Subcutaneous adipose tissue (tissue), 4 donors: ENCODE data around the gene IL12RB2. TPM values are rescaled to one million over a fixed set of nuclear protein-coding genes. Genes with fewer than 3 reads are reported as not detected.

Experiments used
- total RNA-seq, 4 donors: library from RNA; depleted of rRNA; stranded (reverse); fragments of >200 nt; gene quantifications; one replicate each; pipeline ENCODE4 v1.1.0, GENCODE V29; 2016
- TF ChIP-seq, protein P1 (sequence below): fragments of 450-650 bp; IDR thresholded peaks from one replicate; pipeline ENCODE4 v1.5.1; 2016; ENCODE audit warnings: low read depth, mild to moderate bottlenecking, control low read depth, antibody characterized with exemption, moderate library complexity

IL12RB2 gene
- total RNA-seq, 4 donors from 2014 or later = 2.2 to 3.6 (median 3.1) TPM

DNA sequence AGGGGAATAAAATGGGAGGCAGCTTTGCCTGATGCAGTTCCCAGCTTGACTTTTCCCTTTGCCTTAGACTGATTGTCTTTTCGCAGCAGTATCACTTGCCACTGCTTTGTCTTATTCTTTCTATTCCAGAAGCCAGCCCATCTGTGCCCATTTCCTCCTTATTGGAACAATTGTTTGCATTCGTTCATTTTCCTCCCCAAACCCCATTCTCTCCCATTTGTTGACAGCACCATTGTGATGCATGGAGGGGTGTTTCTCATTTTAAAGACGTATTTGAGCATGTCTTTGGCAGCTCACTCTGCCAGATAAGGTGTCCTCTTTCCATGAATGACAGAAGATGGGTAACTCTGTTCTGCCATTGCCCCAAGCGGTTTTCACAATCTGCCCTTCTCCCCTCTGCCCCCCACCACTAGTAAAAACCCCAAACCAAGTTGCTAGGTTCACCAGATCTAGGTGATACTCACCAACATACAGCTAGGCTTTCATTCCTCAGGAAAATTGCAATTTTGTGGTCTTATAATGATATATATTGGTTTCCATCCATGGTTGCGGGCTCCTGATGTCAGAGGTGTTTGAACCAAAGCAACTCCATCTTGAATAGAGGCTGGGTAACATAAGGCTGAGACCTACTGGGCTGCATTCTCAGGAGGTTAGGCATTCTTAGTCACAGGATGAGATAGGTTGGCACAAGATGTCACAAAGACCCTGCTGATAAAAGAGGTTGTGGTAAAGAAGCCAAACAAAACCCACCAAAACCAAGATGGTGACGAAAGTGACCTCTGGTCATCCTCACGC is 91.7 kb downstream of the IL12RB2 start:
- TF ChIP-seq, protein P1, sequence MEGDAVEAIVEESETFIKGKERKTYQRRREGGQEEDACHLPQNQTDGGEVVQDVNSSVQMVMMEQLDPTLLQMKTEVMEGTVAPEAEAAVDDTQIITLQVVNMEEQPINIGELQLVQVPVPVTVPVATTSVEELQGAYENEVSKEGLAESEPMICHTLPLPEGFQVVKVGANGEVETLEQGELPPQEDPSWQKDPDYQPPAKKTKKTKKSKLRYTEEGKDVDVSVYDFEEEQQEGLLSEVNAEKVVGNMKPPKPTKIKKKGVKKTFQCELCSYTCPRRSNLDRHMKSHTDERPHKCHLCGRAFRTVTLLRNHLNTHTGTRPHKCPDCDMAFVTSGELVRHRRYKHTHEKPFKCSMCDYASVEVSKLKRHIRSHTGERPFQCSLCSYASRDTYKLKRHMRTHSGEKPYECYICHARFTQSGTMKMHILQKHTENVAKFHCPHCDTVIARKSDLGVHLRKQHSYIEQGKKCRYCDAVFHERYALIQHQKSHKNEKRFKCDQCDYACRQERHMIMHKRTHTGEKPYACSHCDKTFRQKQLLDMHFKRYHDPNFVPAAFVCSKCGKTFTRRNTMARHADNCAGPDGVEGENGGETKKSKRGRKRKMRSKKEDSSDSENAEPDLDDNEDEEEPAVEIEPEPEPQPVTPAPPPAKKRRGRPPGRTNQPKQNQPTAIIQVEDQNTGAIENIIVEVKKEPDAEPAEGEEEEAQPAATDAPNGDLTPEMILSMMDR = no peak

DNA sequence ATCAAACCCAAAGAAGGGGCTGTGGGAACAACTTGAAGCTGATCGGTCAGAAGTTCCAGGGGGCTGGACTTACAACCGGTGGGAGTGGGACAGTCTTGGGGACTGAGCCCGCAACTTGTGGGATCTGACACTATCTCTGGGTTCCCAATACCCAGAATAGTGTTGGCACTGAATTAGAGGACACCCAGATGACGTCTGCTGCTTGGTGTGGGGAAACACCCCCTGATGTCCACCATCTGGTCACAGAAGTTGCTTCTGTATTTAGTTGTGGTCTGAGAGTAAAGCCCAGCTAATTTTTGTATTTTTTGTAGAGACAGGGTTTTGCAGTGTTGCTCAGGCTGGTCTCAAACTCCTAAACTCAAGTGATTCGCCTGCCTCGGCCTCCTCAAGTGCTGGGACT is 93.8 kb downstream of the IL12RB2 start:
- TF ChIP-seq, protein P1 = no peak

DNA sequence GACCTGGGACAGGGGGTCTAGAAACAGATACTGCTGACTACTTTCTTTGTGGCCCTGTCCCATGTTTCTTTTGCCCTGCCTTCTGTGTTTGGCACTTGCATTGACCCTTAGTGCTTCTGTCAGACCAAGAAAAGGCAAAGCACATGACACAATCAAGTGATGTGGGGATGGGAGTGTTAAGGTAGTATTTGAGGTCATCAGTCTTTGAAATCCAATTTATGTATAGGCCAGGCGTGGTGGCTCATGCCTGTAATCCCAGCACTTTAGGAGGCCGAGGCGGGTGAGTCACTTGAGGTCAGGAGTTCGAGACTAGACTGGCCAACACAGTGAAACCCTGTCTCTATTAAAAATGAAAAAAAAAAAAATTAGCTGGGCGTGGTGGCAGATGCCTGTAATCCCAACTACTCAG is 96.5 kb downstream of the IL12RB2 start:
- TF ChIP-seq, protein P1 = no peak

DNA sequence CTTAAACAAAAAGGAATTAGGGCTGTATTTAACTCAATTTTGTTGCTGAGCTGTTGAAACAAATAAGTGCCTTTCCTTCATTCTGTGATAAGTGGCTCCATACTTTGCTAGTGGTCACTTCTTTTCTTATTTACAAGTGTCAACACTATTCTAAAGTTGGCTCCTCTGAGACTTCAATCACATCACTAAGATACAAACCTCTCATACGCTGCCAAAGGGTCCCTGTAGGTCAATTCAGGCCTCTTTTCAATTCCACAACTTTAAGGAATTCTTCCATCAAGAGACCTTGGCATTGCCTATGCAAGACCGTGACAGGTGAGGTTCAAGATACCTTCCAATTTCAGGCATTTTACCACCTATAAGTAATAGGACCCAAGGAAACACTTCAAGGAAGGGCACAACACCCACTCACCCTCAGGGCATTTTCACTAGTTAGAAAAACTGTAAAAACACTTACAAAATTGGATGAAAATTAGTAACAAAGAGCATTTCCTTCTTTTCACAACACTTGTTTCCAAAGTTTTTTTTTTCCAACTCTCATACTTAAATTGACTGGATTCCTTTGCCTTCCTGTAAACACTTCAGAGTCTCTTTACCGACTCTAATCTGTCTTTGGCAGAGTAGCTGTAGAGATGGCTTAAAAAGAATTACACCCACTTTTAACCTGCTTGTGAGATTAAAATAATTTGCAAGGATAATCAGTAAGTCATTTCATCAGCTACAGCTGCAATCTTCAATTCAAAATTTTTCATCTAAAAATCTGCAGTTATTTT is 98.0 kb downstream of the IL12RB2 start:
- TF ChIP-seq, protein P1 = no peak

DNA sequence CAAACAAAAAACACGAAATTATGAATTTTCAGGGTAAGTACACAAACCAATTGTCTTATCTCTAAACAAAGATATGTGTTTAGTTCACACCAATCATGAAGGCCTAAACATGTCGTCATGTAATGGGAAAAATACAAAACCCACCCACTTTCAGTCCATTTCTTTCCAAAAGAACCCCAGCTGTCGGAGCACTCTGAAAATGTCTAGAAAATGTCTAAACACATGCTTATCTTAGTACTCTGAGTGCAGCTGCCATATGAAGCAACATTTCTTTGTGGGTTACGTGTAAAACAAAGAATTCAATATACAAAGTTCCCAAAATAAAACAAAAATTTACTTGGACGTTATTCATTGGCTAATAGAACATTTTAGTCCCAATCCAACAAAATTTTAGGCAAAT is 99.8 kb downstream of the IL12RB2 start:
- TF ChIP-seq, protein P1 = no peak

DNA sequence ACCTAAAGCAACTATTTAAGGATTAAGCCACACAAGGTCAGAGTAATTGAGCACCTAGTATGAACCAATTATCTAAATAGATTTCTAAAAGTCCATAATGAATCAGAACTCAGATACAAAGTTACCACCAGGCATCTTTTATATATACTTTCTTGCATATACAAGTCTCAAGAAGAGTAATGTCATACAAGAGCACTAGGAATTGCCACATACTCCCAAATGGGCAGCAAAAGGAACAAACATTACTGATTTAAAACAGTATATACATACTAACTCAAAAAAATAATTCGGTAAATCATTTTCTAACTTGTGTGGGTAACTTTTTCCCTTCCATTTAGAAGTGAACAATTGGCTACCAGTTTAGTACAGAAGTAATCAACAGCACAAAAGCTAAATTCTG is 100.5 kb downstream of the IL12RB2 start:
- TF ChIP-seq, protein P1 = no peak

DNA sequence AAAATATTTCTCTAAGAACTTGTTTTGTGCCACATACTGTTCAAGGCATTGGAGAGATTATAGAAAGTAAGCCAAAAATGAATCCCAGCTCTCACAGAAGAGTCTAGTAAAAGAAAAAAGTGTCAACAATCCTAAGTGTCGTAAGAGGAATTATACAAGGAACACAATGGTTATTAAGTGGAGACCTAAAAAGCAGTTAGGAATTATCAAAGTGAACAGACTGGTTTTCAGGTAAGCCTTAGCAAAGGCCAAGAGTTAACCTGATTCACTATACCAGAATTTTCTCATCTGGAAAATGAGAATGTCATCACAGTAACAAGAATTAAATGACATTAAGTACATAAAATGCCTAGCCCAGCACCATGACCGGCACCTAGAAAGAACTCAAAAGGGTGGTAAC is 106.9 kb downstream of the IL12RB2 start:
- TF ChIP-seq, protein P1 = no peak
